HG03108 (cell line): ENCODE data around the gene TMEM215.

Experiments
- ATAC-seq: cut with Tn5 transposase; IDR thresholded peaks from one replicate; pipeline ENCODE4 v1.9.1; 2021; ENCODE audit warnings: moderate library complexity; ENCODE audit not compliant: unreplicated experiment

TMEM215 gene

DNA sequence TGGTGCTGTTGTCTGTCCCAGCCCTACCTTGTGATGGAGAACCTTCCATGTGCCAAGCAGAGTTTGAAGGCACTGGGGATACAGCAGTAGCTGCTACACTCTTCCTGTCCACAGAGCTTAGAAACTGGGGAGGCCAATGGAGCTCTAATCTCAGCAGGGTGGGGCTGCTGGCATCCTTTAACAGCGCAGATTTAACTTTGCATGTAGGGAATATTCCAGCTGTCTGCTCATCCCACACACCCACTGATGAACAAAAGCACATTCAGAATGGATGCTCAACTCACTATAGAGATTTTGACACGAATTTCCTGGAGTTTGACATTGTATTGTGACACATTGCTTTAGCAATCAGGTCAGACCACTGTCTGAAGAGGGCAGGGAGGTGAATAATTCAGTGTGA lies 49.0 kb downstream of the TMEM215 start:
- ATAC-seq = no peak
